HepG2 (cell line): Measurements from ENCODE around the gene AGT. TPM values are rescaled to one million over a fixed set of nuclear protein-coding genes. Genes with fewer than 3 reads are reported as not detected.

Experiments used
- EED ChIP-seq: sonication (generic); formaldehyde crosslinking; IDR thresholded peaks from 2 replicates; pipeline ENCODE4 v1.5.0; 2020; ENCODE audit warnings: mild to moderate bottlenecking, missing genetic modification reagents
- FOXO1 ChIP-seq: sonication (generic); formaldehyde crosslinking; IDR thresholded peaks from 2 replicates; pipeline ENCODE4 v1.4.0; 2020; ENCODE audit warnings: missing genetic modification reagents
- NFYB ChIP-seq: sonication (generic); formaldehyde crosslinking; IDR thresholded peaks from 2 replicates; pipeline ENCODE4 v1.4.0; 2020; ENCODE audit warnings: missing genetic modification reagents
- PAX8 ChIP-seq: sonication (generic); formaldehyde crosslinking; IDR thresholded peaks from 2 replicates; pipeline ENCODE4 v1.8.0; 2022; ENCODE audit warnings: mild to moderate bottlenecking, missing genetic modification reagents, borderline replicate concordance
- RCOR2 ChIP-seq: IDR thresholded peaks from 2 replicates; pipeline ENCODE4 v1.6.1; 2016; ENCODE audit warnings: missing biosample characterization, missing genetic modification reagents
- RXRB ChIP-seq: IDR thresholded peaks from 2 replicates; pipeline ENCODE4 v1.6.1; 2016; ENCODE audit warnings: borderline replicate concordance, missing genetic modification reagents, missing compliant biosample characterization
- SP1 ChIP-seq, 2 experiments: fragments of 450-650 bp in 1 of 2; sonication (generic) in 1 of 2; formaldehyde crosslinking in 1 of 2; IDR thresholded peaks; 2 replicates each; pipeline versions ENCODE4 v1.4.0 to v1.6.1; 2016 to 2020; ENCODE audit warnings: missing genetic modification reagents in 1 of 2
- SSRP1 ChIP-seq: IDR thresholded peaks from 2 replicates; pipeline ENCODE4 v1.6.1; 2016; ENCODE audit warnings: control low read depth
- TBX2 ChIP-seq: sonication (generic); formaldehyde crosslinking; IDR thresholded peaks from 2 replicates; pipeline ENCODE4 v1.5.0; 2020; ENCODE audit warnings: missing genetic modification reagents, mild to moderate bottlenecking, borderline replicate concordance
- TP53 ChIP-seq: sonication (generic); formaldehyde crosslinking; conservative IDR thresholded peaks from 2 replicates; pipeline ENCODE4 v1.4.0; 2020; ENCODE audit warnings: missing genetic modification reagents
- XRCC5 ChIP-seq: fragments of 200-400 bp; formaldehyde crosslinking; optimal IDR thresholded peaks from 2 replicates; pipeline ENCODE3; 2017; ENCODE audit warnings: mild to moderate bottlenecking, low read length
- ZC3H4 ChIP-seq: sonication (generic); formaldehyde crosslinking; IDR thresholded peaks from 2 replicates; pipeline ENCODE4 v1.4.0; 2020; ENCODE audit warnings: missing genetic modification reagents, borderline replicate concordance
- ZKSCAN1 ChIP-seq: fragments of 150-350 bp; IDR thresholded peaks from 2 replicates; pipeline ENCODE4 v1.6.1; 2014; ENCODE audit warnings: low read length
- ZNF558 ChIP-seq: sonication (generic); formaldehyde crosslinking; IDR thresholded peaks from 2 replicates; pipeline ENCODE4 v1.9.0; 2022; ENCODE audit warnings: mild to moderate bottlenecking, missing genetic modification reagents, borderline replicate concordance
- polyA plus RNA-seq, 8 experiments: library from polyadenylated mRNA; depleted of rRNA in 3 of 8; stranded (reverse) in 7 of 8; unstranded in 1 of 8; fragments of >200 nt; fragmentation: Illumina TruSeq in 4 of 8; extraction: Trizol in 4 of 8; gene quantifications; 2 replicates each; pipeline versions ENCODE4 v1.2.1 to v1.2.3, GENCODE V29; 2011 to 2016; ENCODE audit warnings: low read depth in 4 of 8, missing spikeins in 1 of 8, mixed read lengths in 1 of 8; ENCODE audit not compliant: insufficient read depth in 1 of 8
- total RNA-seq, 5 experiments: library from RNA; depleted of rRNA; stranded (reverse); fragments of >200 nt; fragmentation: Illumina TruSeq; extraction: Trizol; gene quantifications; 2 replicates each; pipeline ENCODE4 v1.2.3, GENCODE V29; 2016; ENCODE audit warnings: low read depth in 1 of 5
- TF ChIP-seq, protein P1 (sequence below): IDR thresholded peaks from 2 replicates; pipeline ENCODE4 v1.6.1; 2016; ENCODE audit warnings: low read depth, missing genetic modification reagents, missing compliant biosample characterization
- TF ChIP-seq, protein P2 (sequence below): sonication (generic); formaldehyde crosslinking; IDR thresholded peaks from 2 replicates; pipeline ENCODE4 v1.5.1; 2020; ENCODE audit warnings: missing genetic modification reagents, mild to moderate bottlenecking, borderline replicate concordance
- TF ChIP-seq, protein P3 (sequence below): sonication (generic); IDR thresholded peaks from 2 replicates; pipeline ENCODE4 v1.6.1; 2016; ENCODE audit warnings: low read depth, borderline replicate concordance
- TF ChIP-seq, protein P4 (sequence below): sonication (generic); formaldehyde crosslinking; IDR thresholded peaks from 2 replicates; pipeline ENCODE4 v1.4.0; 2020; ENCODE audit warnings: missing genetic modification reagents, mild to moderate bottlenecking, borderline replicate concordance

Gene AGT
- total and polyA plus RNA-seq, 2 of the 13 experiments (the other 11 are each of a cell fraction or from before 2014, with no cell fraction given) = 892 to 2,071 TPM

DNA sequence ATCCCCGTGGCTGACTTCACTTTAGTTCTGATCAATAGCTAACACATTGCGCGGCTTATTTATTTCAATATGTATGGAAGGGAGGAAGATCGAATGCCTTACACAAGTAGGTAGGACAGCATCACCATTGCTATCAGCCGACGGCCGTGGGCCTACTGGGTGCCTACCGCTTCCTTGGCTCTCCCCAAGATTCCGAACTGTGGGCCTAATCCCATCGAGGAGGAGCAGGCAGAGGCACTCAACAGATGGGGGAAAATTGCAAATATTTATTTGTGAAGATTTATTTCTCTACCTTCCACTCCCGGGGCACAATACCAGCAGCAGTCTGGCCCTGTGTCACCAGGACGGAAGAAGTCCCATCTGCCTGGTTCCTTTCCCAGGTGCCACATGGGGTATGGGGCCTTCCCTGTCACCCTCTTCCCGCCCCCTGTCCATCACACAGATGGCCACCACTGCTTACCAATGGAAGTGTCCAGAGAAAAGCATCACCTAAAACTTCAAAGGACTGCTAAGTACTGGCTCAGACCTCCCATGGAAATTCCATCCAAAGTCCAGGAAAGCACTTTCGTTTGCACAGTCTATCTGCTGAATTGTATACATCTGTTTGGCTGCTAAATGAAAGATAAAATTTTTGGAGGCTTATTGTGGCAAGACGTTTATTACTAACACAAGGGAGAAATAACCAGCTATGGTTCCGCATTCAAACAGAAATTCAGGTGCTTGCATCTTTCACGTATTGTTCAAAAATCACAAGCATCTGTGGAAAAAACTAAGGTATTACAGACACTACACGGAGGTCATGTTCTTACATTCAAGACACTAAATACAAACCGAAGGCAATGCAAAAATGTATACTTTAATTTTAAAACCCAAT lies 11.8 kb downstream of the AGT start (continued):
- TF ChIP-seq, protein P1, sequence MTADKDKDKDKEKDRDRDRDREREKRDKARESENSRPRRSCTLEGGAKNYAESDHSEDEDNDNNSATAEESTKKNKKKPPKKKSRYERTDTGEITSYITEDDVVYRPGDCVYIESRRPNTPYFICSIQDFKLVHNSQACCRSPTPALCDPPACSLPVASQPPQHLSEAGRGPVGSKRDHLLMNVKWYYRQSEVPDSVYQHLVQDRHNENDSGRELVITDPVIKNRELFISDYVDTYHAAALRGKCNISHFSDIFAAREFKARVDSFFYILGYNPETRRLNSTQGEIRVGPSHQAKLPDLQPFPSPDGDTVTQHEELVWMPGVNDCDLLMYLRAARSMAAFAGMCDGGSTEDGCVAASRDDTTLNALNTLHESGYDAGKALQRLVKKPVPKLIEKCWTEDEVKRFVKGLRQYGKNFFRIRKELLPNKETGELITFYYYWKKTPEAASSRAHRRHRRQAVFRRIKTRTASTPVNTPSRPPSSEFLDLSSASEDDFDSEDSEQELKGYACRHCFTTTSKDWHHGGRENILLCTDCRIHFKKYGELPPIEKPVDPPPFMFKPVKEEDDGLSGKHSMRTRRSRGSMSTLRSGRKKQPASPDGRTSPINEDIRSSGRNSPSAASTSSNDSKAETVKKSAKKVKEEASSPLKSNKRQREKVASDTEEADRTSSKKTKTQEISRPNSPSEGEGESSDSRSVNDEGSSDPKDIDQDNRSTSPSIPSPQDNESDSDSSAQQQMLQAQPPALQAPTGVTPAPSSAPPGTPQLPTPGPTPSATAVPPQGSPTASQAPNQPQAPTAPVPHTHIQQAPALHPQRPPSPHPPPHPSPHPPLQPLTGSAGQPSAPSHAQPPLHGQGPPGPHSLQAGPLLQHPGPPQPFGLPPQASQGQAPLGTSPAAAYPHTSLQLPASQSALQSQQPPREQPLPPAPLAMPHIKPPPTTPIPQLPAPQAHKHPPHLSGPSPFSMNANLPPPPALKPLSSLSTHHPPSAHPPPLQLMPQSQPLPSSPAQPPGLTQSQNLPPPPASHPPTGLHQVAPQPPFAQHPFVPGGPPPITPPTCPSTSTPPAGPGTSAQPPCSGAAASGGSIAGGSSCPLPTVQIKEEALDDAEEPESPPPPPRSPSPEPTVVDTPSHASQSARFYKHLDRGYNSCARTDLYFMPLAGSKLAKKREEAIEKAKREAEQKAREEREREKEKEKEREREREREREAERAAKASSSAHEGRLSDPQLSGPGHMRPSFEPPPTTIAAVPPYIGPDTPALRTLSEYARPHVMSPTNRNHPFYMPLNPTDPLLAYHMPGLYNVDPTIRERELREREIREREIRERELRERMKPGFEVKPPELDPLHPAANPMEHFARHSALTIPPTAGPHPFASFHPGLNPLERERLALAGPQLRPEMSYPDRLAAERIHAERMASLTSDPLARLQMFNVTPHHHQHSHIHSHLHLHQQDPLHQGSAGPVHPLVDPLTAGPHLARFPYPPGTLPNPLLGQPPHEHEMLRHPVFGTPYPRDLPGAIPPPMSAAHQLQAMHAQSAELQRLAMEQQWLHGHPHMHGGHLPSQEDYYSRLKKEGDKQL = peak; percentile 30; the same call in 1 of the 2 replicates
- TF ChIP-seq RCOR2 (peak; percentile 26; the same call in 1 of the 2 replicates), EED (CRISPR knock-in tag) (0 out of 2 replicates have a peak, but pooled peaks have one; percentile 45), FOXO1 (CRISPR knock-in tag) (peak; percentile 45), ZKSCAN1 (peak; percentile 84), SSRP1 (CRISPR knock-in tag) (peak; percentile 85), XRCC5 (peak; percentile 23), PAX8 (CRISPR knock-in tag) (no peak), ZC3H4 (CRISPR knock-in tag) (0 out of 2 replicates have a peak, but pooled peaks have one; percentile 16), SP1 (IDR thresholded peaks at IDR 0.05) (no peak), SP1 (CRISPR knock-in tag; IDR thresholded peaks at IDR 0.05) (0 out of 2 replicates have a peak, but pooled peaks have one; percentile 44), RXRB (CRISPR knock-in tag) (peak; percentile 25; the same call in 1 of the 2 replicates), TBX2 (CRISPR knock-in tag) (peak; percentile 38), ZNF558 (no peak), TP53 (CRISPR knock-in tag) (no peak), NFYB (CRISPR knock-in tag) (peak; percentile 87)
- TF ChIP-seq, protein P2, sequence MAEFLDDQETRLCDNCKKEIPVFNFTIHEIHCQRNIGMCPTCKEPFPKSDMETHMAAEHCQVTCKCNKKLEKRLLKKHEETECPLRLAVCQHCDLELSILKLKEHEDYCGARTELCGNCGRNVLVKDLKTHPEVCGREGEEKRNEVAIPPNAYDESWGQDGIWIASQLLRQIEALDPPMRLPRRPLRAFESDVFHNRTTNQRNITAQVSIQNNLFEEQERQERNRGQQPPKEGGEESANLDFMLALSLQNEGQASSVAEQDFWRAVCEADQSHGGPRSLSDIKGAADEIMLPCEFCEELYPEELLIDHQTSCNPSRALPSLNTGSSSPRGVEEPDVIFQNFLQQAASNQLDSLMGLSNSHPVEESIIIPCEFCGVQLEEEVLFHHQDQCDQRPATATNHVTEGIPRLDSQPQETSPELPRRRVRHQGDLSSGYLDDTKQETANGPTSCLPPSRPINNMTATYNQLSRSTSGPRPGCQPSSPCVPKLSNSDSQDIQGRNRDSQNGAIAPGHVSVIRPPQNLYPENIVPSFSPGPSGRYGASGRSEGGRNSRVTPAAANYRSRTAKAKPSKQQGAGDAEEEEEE (CRISPR knock-in tag) = no peak
- TF ChIP-seq, protein P3, sequence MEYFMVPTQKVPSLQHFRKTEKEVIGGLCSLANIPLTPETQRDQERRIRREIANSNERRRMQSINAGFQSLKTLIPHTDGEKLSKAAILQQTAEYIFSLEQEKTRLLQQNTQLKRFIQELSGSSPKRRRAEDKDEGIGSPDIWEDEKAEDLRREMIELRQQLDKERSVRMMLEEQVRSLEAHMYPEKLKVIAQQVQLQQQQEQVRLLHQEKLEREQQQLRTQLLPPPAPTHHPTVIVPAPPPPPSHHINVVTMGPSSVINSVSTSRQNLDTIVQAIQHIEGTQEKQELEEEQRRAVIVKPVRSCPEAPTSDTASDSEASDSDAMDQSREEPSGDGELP = peak; percentile 63; the same call in 1 of the 2 replicates
- TF ChIP-seq, protein P4, sequence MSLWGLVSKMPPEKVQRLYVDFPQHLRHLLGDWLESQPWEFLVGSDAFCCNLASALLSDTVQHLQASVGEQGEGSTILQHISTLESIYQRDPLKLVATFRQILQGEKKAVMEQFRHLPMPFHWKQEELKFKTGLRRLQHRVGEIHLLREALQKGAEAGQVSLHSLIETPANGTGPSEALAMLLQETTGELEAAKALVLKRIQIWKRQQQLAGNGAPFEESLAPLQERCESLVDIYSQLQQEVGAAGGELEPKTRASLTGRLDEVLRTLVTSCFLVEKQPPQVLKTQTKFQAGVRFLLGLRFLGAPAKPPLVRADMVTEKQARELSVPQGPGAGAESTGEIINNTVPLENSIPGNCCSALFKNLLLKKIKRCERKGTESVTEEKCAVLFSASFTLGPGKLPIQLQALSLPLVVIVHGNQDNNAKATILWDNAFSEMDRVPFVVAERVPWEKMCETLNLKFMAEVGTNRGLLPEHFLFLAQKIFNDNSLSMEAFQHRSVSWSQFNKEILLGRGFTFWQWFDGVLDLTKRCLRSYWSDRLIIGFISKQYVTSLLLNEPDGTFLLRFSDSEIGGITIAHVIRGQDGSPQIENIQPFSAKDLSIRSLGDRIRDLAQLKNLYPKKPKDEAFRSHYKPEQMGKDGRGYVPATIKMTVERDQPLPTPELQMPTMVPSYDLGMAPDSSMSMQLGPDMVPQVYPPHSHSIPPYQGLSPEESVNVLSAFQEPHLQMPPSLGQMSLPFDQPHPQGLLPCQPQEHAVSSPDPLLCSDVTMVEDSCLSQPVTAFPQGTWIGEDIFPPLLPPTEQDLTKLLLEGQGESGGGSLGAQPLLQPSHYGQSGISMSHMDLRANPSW = 0 out of 2 replicates have a peak, but pooled peaks have one; percentile 40
